HT-29 (cell line): ENCODE measurements around the gene OAS2. TPM values are rescaled to one million over a fixed set of nuclear protein-coding genes. Genes with fewer than 3 reads are reported as not detected.
A peak's percentile ranks its signal among the peaks of the same experiment; 100 is the strongest.
"Not testable (repeated sequence)": the region's sequence is repeated elsewhere in the genome, so short reads cannot be mapped to it uniquely, and the experiment has no call there.

Experiments
- DNase-seq: peaks from one replicate; pipeline ENCODE4 v3.0.0-alpha.2; 2015; ENCODE audit warnings: low spot score
- total RNA-seq: library from RNA; depleted of rRNA; stranded (reverse); fragments of >200 nt; shearing (Covaris generic); gene quantifications from 2 replicates; pipeline ENCODE4 v1.2.3, GENCODE V29; 2014

OAS2 gene
- total RNA-seq, 1 experiment from 2014 or later = 5.8 TPM

DNA sequence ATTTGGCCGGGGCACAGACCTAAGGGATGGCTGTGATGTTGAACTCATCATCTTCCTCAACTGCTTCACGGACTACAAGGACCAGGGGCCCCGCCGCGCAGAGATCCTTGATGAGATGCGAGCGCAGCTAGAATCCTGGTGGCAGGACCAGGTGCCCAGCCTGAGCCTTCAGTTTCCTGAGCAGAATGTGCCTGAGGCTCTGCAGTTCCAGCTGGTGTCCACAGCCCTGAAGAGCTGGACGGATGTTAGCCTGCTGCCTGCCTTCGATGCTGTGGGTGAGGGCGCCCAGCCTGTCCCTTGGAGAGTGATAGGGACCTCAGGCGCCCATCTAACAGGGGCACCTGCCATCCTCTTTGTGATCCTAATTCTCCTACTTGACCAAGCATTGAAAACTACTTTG, 27.6 kb upstream of the OAS2 start:
- no peak for DNase-seq

GRCh38 chr12:112957125-112957524, 21.2 kb upstream of the OAS2 start:
- DNase-seq = not testable (repeated sequence)

DNA sequence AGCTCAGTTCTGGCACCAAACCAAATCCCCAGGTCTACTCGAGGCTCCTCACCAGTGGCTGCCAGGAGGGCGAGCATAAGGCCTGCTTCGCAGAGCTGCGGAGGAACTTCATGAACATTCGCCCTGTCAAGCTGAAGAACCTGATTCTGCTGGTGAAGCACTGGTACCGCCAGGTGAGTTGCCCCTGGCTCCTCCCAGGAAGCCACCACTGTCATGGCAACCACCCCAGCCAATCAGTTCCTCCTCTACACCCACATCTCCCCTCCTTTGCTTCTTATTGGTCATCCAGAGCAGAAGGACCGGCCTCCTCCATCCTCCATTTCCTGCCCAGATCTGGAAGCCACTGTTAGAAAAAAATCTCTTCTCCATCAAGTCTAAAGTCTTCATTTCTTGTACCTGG, 17.2 kb upstream of the OAS2 start:
- DNase-seq = peak; percentile 12

- DNase-seq = no peak
These were observed 16.8 kb upstream of the OAS2 start for GRCh38 chr12:112961536-112961935.

- DNase-seq = no peak
These were observed 15.8 kb upstream of the OAS2 start for GRCh38 chr12:112962561-112962960.

- DNase-seq = no peak
These were observed 15.0 kb upstream of the OAS2 start for GRCh38 chr12:112963227-112963861.

- DNase-seq = no peak
These were observed 14.2 kb upstream of the OAS2 start for GRCh38 chr12:112964067-112964670.

- DNase-seq = no peak
These were observed 13.4 kb upstream of the OAS2 start for GRCh38 chr12:112964915-112965314.

DNA sequence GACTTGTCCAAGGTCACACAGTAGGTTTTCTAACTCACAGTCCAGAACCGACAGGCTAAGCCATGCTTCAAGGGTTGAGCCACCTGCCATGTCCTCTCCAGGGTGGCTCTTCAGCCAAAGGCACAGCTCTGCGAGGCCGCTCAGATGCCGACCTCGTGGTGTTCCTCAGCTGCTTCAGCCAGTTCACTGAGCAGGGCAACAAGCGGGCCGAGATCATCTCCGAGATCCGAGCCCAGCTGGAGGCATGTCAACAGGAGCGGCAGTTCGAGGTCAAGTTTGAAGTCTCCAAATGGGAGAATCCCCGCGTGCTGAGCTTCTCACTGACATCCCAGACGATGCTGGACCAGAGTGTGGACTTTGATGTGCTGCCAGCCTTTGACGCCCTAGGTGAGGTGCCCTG, 12.7 kb upstream of the OAS2 start:
- DNase-seq = no peak

DNA sequence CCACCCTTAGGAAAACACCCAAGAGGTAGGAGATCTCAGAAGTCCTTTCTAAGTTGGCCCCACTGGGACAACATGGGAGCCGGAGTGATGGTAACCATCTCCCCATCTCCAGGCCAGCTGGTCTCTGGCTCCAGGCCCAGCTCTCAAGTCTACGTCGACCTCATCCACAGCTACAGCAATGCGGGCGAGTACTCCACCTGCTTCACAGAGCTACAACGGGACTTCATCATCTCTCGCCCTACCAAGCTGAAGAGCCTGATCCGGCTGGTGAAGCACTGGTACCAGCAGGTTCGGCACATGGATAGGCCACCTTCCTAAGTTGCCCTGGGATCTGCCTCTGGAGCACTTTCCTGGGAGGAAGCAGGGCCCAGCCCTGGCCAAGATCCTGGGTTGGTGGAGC, 11.0 kb upstream of the OAS2 start:
- no peak for DNase-seq

DNA sequence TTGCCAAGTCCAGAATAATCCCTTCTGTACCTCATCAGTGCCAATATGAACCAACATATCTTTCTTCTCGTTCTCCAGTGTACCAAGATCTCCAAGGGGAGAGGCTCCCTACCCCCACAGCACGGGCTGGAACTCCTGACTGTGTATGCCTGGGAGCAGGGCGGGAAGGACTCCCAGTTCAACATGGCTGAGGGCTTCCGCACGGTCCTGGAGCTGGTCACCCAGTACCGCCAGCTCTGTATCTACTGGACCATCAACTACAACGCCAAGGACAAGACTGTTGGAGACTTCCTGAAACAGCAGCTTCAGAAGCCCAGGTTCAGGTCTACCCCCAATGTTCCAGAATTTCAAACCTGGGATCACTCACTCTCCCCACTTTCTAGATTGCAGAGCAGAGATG, 10.5 kb upstream of the OAS2 start:
- DNase-seq = no peak

GRCh38 chr12:112969547-112970306, 8.6 kb upstream of the OAS2 start:
- no peak for DNase-seq

DNA sequence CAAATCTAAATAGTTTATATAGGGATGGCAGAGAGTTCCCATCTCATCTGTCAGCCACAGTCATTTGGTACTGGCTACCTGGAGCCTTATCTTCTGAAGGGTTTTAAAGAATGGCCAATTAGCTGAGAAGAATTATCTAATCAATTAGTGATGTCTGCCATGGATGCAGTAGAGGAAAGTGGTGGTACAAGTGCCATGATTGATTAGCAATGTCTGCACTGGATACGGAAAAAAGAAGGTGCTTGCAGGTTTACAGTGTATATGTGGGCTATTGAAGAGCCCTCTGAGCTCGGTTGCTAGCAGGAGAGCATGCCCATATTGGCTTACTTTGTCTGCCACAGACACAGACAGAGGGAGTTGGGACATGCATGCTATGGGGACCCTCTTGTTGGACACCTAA, 7.9 kb upstream of the OAS2 start:
- DNase-seq = no peak

DNA sequence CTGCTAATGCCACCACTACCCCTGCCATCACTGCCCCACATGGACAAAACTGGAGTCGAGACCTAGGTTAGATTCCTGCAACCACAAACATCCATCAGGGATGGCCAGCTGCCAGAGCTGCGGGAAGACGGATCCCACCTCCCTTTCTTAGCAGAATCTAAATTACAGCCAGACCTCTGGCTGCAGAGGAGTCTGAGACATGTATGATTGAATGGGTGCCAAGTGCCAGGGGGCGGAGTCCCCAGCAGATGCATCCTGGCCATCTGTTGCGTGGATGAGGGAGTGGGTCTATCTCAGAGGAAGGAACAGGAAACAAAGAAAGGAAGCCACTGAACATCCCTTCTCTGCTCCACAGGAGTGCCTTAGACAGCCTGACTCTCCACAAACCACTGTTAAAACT, 7.1 kb upstream of the OAS2 start:
- DNase-seq = no peak

DNA sequence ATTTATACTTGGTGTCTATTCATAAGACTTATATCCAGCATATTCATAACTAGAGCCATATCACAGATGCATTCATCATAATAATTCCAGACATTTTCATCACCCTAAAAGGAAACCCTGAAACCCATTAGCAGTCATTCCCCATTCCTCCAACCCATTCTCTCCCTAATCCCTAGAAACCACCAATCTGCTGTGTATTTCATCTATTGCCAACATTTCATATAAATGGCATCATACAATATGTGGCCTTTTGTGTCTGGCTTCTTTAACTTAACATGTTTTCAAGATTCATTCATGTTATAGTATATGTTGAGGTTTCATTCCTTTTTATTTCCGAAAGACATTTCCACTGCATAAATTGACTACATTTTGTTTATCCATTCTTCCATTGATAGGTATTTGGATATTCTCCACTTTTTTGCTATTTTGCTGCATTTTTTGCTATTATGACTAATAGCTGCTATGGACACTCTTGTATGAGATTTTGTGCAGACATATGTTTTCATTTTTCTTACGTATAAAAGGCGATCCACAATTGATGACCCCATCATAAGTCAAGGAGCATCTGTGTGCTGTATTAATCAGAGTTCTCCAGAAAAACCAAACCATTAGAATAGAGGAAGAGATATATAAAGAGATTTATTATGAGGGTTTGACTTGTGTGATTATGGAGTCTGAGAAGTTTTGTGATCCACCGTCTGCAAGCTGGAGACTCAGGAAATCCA, 5.1 kb upstream of the OAS2 start:
- no peak for DNase-seq

DNA sequence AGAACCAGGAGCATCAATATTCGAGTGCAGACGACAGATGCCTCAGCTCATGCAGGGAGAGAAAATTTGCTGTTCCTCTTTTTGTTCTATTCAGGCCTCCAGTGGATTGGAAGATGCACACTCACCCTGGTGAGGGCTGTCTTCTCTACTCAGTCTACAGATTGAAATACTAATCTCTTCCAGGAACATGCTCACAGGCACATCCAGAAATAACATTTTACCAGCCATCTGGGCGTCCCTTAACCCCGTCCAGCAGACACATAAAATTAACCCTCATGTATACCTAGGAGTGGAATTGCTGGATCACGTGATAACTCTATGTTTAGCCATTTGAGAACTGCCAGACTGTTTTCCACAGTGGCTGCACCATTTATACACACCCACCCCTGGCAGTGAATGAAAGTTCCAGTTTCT, 4.5 kb upstream of the OAS2 start:
- DNase-seq = no peak

GRCh38 chr12:112974904-112975303, 3.4 kb upstream of the OAS2 start:
- no peak for DNase-seq

GRCh38 chr12:112977139-112977538, 1.2 kb upstream of the OAS2 start:
- DNase-seq = no peak

GRCh38 chr12:112977641-112978040, 678 bp upstream of the OAS2 start:
- DNase-seq = no peak

DNA sequence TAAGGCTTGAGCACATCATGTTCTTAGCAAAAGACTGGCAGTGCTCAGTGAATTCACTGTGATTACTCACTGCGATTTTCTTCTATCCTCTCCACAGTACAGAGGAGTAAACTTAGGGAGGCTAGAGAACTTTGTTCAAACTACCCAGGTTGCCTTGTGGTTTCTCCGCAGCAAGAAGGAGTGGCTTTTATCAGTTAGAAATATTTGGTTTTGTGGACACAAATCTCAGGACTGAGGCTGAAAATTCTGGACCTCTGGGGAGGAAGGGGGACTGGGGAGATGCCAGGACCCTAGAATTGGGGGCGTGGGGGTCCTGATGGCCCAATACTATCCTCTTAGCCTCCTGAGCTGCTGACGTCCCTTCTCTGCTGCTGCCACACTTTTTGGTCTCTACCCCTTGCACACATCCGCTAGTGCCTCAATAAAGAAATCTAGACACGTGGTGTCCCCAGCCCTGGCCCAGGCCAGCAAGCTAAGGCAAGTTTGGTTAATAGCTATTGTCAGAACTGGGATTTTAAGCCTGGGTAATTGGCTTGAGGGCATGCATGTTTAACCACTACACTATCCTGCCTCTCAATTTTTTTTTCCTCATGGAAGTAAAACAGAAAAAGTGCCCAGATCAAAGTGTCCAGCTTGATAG, 842 bp downstream of the OAS2 start:
- no peak for DNase-seq

GRCh38 chr12:112980491-112981158, 2.3 kb downstream of the OAS2 start:
- no peak for DNase-seq
